Measurements from ENCODE around the gene CSNK2A3.
"Not testable (repeated sequence)": the region's sequence is repeated elsewhere in the genome, so short reads cannot be mapped to it uniquely, and the experiment has no call there.

CSNK2A3 gene

DNA sequence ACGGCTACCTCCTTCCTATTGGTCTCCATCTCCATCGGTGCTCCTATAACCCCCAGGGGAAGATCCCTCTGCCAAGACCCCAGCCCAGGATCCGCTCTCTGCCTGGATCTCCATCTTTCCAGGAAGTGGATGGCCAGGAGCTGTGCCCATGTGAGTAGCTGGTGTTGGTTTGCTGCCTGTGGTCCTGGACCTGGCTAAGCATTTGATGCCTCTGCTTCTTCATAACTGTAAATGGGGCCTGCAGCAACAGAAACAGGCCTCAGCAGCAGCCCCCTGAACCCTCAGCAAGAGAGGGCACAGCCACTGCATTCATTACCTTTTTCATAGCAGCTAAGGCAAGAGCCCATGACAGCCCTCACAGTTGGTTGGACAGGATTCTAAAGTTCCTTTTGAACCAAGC is 26.6 kb upstream of the CSNK2A3 start:
- no peak for DNase-seq (ENCODE audit: low spot score)

DNA sequence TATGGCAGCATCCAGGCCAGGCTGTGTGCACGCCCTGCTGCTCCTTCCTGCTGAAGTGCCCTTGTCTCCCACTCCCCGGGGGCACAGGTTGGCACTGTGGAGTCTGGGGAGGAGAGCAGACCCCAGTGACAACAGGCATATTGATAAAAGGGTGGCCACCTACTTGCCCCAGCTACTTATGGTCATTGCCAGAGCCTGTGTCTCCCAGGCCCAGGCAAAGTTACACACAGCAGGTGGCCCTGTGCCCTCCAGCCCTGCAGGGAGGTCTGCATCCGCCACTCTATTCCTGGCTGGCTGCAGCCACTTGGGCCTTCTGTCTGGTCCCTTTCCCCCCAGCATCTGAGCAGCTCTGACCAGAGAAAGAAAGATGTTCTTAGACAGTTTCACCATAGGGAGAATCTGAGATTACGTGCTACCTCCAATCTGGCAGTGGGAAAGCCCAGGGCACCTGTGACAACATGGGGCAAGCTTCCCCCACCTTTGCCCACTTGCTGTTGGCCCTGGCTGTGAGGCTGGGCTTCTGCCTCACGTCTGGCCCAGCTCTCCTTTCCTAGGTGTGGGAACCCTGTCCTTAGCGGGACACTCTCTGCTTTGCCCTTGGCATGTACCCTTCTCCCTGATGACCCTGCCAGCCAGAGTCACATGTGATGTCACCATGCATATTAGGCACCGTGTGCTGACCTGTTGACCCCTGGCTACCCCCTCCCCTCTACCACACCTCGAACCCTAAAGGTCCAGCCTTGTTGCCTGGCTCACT is 25.3 kb upstream of the CSNK2A3 start:
- no peak for DNase-seq (ENCODE audit: low spot score)

DNA sequence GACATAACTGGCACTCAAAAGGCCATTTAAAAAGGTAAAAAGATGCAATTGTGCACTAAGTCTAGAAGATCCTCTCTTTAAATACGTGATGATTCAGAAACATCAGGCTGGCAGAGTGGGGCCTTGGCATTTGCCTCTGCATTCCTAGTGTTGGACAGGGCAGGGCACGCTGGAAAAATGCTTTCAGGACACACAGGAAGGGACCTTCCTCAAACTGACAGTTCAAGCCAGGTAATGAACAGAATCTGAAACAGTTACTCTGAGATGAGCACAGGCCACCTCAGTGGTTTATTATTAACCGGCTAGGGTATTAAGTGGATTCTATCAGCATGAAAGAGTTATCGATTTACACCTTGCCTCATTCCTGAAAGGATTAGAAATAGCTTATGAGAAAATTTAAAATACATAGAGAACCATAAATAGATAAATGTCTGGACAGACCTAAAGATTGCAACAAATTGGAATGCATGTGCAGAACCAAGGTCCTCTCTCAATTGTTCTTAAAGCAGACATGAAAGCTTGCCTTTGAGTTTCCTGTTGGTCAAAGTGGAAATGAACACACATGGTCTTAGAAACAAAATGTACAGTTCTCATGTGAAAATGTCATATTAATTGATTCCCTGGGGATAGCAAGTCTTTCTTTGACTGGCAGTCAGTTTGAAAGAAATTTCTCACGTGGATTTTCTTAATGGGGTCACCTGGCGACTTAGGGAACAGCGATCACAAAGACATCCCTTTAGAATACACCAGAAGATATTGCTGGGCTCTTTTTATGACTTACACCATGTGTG is 21.5 kb upstream of the CSNK2A3 start:
- DNase-seq (ENCODE audit: low spot score): no peak

DNA sequence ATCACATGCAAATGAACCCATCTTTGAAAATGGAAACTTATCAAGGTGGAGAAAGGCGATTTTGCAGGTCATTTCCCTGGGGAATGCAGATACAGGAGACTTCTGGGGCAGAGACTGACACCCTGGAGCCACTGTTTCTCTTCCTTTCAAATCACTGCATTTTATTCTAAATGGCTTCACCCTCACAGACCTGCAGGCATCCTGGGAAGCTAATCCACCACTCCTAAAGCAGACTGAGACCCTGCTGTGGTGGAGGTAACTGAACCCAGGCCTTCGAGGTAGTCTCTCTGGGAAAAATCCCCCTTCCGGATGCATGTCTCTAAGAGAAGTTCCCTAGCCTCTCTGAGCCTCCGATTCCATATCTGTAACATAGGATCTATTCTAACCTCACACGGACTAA is 20.9 kb upstream of the CSNK2A3 start:
- no peak for DNase-seq (ENCODE audit: low spot score)

DNA sequence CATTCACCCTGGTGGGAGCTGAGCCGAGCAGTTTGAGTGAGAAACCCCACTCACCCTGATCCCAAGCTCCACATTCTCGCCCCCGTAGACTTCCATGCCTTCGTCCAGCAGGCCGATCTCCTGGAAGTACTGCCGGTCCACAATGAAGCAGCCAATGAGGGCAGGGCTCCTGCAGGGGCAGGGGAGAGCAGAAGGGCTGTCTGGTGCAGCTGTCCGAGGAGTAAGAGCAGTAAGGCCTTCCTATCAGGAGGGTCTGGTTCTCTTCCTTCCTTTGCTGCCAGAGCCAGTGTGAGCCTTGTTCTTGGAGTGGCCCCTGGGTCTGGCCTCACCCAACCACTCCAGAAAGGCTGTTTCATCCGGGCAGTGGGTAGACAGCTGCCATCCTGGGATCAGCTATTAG is 19.4 kb upstream of the CSNK2A3 start:
- no peak for DNase-seq (ENCODE audit: low spot score)

DNA sequence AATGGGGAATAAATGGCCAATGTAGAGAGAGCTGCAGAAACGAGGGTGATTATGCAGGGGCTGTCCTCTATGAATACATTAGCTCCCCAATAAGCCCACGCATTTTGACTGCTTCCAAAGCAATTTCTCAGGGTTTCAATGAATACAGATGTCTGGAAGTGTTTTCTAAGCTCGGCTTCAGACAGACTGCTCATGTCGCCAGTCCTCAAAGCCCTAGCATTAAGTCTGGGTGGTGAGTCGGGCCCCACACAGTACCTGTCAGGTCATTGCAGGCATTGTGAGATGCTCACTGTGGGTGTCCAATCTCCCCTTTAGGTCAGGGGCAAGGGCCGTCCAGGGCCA is 17.9 kb upstream of the CSNK2A3 start:
- DNase-seq (ENCODE audit: low spot score): no peak

DNA sequence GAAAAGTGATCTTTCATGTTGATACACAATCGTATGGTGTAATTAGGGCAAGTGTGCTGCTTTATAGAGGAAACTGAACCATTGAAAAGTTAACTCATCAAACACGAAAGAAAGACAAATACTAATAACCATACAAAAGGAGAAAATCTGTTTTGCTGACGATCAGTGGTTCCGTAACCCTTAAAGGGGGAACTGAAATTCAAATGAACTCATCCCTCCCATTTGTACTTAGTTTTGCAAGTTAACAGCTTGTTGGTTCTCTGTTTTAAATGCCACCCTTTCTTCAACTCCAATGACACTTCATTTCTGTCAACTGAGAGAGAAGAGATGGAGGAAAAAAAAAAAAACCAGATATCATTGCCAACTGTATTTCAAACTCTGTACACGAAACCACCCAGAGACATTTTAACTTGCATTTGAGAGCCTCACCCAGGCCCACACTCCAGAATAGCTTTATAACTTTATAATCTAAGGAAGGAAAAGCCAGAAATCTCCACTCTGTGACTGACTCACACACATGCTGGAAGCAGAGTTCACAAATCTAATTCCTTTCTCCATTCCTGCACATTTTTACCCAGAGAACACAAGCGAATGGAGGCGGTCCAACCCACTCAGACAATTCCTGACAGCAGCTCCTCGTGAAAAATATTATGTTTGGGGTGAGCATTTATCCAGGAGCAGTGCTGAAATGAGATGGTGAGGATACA is 17.4 kb upstream of the CSNK2A3 start:
- no peak for DNase-seq (ENCODE audit: low spot score)

DNA sequence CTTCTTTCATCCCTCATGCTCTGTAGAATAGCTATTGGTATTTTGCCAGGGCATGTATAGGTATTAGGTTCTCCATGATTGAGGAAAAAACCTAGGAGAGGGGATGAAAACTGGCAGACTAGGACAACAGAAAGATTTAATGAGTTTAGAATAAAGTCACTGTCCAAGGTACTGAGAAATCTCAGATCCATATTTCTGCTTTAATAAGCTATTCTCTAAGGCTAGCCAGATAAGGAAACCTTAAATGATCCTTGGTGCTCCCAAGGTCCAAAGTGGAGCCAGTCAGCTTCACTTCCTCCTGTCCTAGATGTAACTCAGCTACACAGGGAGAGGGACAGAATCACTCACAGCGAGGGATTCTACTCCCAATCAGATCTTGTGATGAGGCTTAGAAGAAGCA is 13.7 kb upstream of the CSNK2A3 start:
- DNase-seq (ENCODE audit: low spot score): no peak

DNA sequence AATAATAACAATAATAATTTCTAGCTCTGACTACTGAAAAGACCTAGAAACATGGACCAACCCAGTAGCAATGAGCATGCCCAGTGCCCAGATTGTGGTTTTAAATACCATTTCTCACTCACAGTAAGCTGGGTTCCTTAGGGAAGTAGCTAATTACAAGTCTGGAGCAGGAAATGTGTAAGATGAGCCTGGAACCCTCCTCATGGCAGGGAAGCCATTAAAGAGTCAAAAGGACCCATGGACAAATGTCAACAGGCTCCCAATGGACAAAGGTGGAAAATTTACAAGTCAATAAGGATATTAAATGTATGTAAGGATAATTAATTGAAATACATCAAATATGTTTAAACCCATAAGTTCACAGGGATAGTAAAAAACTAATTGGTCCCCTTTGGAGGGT is 10.6 kb upstream of the CSNK2A3 start:
- no peak for DNase-seq (ENCODE audit: low spot score)

DNA sequence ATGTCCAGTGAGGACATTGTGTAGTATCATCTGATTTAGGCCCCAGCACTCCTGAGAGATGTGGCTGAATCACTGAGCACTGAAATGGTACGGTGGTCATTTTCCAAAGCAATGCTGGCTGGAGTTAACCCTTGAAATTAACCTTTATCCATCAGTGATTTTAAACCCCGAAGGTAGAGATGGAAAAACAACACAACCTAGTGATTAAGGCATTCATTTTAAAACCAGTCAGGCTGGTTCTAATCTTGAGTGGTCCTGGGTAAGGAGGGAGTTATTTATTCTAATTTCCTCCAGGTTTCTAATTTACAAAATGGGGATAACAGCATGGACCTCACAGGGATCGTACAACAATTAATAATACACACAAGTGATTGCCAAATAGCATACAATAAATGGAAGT is 6.6 kb upstream of the CSNK2A3 start:
- no peak for DNase-seq (ENCODE audit: low spot score)

DNA sequence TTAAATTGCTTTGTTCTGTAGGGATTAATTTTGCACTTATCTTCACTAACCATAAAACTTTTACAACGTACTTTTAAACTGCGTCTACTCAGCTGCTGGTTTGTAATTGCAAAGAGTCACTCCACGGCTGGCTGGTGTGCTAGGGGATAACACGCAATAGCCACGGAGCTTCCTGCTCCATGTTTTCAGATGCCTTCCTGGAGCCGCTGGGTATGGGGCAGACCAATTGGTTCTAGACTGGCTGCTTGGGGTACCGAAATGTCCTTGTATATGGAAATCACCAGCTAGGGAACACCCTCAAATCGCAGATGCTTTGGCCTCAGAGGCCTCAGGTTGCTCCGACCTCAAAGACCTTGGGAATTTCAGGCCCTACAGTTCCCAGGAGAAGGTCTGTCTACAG is 3.8 kb upstream of the CSNK2A3 start:
- no peak for DNase-seq (ENCODE audit: low spot score)

DNA sequence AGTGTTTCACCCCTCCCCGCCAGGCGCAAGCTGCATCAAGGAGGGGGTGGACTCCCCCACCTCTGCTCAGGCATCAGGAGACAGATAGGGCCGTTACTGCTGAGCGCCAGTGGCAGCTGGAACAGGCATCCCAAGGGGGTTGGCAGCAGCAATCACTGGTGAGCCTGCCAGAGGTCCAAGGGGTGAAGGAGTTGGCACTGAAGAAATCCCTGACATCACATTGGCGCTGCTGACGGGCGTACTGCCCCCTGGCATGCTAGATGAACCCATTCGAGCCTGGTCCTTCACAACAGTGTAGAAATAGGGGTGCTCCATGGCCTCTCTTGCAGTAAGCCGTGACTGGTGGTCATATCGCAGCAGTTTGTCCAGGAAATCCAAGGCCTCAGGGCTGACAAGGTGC is 1.2 kb downstream of the CSNK2A3 start:
- DNase-seq (ENCODE audit: low spot score): not testable (repeated sequence)

DNA sequence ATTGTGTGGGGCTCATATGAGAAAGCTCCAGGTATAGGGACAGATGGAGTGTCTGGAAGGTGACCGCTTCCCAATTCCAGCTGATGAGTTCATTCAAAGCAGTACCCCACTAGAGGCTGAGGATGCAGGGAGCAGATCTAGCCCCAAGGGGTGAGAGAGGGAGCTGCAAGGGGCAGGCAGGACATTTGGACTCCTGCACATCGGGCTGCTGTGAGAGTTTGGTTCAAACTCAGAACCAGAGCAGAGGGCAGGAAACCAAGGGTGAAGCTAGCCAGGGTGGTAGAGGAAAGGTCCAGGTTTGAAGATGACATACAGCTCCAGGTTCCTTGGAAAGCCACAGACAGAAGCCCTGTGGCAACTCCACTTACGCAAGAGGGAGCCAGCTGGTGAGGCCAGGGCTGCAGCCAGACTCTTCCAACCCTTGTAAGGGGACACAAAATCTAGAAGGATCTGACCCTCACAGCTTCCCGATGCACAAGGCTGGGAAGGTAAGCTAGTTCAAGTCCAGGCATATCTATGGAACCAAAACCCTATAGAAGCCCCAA is 1.9 kb downstream of the CSNK2A3 start:
- DNase-seq (ENCODE audit: low spot score): no peak

DNA sequence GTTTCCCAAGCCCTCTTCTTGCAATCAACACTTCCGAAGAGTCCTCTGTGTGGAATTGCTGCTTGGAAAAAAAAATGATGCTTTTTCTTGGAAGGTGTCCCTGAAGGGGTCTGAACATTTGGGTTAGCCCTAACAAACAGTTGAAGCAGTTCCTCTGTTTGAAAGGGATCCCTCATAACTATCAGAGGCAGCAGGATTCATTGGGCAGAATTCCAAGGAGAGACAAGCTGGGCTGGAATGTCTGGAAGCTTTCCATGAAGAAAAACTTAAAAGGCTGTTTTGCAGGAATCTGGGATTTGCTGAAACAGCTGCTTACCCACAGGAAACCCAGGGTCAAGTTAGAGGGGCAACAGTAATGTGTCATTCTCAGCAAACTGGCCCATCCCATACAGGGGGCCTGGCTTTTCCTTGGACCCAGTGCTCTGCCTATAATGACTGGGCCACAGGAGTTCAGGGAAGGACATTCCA is 3.1 kb downstream of the CSNK2A3 start:
- peak; percentile 58 for DNase-seq (ENCODE audit: low spot score)

DNA sequence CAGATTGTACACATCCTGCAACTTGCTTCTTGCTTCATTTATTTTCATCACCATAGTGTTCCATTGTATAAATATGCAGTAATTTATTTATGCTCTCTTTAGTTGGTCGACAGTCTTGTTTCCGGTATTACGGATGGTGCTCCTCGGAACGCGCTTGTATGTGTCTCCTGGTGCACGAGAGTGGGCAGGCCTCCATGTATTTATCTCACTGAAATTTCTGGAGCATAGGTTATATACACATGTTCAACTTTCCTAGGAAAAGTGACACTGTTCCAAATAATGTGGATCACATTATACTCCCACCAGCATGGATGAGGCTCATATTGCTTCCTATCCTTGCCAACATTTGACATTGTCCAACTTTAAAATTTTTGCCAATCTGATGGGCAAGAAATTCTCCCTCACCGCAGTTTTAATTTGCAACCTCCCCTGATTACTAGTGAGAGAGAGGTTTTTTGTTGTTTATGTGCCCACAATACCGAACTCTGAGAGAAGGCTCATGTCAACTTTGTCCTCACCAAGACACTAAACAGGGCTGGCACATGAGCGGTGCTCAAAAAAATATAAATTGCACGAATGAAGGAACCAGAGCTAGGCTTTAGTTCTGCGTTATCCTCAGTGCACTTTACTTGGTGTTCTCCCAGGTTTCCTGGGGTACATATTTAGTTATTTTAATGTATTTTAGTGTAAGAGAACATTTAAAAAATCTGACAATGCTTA is 3.8 kb downstream of the CSNK2A3 start:
- DNase-seq (ENCODE audit: low spot score): no peak

DNA sequence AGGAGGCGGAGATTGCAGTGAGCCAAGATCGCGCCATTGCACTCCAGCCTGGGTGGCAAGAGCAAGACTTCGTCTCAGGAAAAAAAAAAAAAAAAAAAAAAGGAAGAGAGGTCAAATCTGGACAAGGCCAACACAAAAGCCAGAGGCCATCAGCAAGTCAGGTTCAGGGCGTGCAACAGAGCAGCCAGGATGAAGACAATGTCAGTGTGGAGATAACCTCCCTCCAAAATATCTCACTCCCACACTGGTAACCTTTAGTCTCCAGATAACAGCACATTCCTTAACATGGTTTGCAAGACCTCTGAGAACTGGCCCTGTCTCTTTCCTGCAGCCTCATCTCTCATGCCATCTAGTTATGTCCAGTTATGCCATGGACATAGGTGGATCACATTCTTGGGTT is 4.7 kb downstream of the CSNK2A3 start:
- no peak for DNase-seq (ENCODE audit: low spot score)

DNA sequence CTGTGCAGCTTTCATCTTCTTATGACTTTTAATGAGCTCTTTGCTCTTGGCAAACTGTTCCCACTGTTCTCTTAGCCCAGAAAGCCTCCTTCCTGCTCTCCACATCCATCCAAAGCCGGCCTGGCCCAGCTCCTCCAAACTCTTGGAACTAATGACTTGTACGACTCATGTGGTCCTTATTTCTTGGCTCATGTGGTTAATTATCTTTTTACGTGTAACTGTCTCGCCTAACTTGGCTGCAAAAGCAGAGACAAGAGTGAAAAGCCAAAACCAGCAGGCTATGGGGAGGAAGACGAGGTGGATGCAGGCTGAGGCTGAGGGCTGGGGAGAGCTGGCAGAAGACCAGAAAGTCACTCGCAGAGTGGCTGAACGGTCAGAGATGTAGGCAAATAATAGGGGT is 5.5 kb downstream of the CSNK2A3 start:
- no peak for DNase-seq (ENCODE audit: low spot score)

DNA sequence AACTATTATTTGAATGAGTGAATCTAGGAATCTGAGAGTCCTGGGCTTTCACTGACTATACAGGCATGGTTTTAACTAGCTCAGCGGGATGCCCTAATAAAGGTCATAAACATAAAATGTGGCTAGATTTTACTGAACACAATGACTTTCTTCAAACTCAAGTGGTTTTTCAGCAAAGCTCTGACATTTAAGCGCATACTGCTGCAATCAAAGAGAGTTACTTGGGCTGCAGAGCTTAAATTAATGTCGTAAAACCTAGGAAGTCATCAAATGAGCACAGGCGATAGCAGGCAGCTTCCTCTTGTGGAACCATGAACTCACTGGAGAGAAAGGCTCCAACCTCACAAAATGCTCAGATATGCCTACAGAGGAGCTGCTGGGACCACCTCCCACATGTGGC is 6.7 kb downstream of the CSNK2A3 start:
- no peak for DNase-seq (ENCODE audit: low spot score)

DNA sequence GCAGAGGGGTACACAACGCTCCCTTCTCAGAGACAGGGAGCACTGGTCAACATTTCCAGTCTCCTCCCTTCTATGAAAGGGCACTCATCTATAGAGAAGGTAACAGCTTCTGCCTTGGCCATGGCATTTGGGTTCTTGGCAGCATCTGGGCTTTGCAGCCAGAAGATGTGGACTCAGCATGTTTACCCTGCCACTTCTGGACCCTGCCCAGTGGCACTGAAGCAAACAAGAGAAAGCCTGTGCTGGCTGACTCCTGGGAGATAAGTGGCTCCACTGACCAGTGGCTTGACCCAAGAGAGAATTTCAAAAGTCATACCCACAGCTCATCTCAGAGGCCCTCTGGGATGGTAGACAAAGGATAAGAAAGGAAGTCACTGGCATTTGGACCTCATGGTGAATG is 8.0 kb downstream of the CSNK2A3 start:
- no peak for DNase-seq (ENCODE audit: low spot score)

DNA sequence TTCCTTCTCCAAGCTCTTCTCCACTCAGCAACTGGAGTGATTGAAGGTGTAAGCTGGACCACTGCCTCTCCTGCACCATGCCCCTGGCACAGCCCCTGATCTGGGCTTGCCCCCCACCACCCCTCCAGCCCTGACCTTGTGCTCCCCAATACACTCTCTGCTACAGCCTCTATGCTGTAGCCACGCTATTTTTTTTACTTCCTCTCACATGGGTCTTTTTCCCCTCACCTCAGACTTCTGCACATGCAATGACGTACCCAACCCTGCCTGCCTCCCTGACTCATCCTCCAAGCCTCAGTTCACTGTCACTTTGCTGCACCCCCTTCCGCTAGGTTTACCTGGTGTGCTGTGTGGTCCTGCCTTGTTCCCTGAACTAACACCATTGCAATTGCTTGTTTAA is 9.0 kb downstream of the CSNK2A3 start:
- DNase-seq (ENCODE audit: low spot score): no peak

DNA sequence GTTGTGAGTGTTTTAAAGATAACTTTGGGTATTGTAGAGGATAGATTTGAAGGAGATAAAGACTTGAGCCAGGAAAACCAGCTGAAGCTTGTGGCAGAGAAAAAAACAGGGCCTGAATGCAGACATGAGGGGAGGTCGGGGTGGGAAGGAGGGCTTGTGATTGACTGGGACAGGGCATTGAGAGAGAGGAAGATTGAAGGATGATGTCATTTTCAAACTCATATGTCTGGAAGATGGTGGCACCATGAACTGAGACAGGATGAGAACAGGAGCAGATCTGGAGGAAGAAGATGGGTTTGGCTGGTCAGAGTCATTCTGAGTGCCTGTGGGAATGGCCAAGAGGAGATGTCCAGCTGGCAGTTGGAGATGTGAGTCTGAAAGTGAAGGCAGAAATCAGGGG is 14.7 kb downstream of the CSNK2A3 start:
- no peak for DNase-seq (ENCODE audit: low spot score)

DNA sequence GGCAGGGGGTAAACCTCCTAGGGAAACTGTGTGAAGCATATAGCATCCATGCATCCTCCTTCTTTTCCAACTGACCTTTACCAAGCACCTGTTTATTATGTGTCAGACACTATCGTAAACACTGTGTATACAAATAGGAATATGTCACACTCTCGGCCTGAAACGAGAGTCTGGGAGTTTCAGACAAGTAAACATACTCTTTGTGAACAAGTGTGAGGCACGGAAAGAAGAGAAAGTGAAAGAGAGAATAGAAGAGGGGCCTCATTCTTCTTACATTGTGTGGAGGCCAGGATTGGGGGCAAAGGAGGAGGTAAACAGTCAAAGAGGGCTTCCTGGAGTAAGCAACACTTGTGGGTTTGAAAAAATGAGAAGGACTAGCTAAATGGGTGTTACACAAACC is 16.4 kb downstream of the CSNK2A3 start:
- no peak for DNase-seq (ENCODE audit: low spot score)

All from AG20443 (cell line).